ENCODE data around the gene CSMD2.

CSMD2 gene

DNA sequence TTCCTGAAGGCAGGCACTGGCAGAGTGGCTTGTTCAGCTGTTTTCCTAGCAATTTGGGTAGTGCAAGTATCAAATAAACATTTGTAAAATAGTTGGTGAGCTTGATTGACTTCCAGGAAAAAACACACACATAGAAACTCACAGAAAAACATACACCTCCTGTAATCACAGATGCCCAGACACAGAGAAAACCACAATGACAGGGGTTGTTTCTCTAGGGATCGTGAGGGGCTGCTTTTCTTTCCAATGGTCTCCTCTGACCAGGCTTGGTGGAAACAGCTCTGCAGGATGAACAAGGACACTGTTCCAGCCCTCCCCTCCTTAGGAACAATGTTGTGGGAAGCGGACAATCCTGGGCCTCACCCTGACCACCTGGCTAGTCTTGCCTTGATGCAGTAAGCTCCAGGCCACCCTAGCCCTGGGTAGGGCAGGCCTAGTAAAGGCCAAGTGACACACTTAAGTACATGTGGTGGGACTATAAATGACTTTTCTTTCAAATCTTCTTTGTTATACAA, 443.7 kb downstream of the CSMD2 start:
- no peaks in the 10 kb centered on the region for H3F3A ChIP-seq (ENCODE audit: insufficient read depth)
- H3K36me3 ChIP-seq (ENCODE audit: low read length): no peaks in the 10 kb centered on the region
- H3K27me3 ChIP-seq (ENCODE audit: low read length): no peaks in the 10 kb centered on the region
- H3K9ac ChIP-seq (ENCODE audit: low read length): no peak overlapping the region
- H3K9me3 ChIP-seq (ENCODE audit: insufficient read depth, low read length): no peaks in the 10 kb centered on the region
- H3K9me2 ChIP-seq (replicated peaks; ENCODE audit: insufficient read depth, low read length): no peaks in the 10 kb centered on the region
- H3K79me2 ChIP-seq (ENCODE audit: insufficient read depth, low read length): no peaks in the 10 kb centered on the region
- TF ChIP-seq EZH2phosphoT487 (conservative IDR thresholded peaks at IDR 0.05; ENCODE audit: low read length): no peak
- no peak overlapping the region for H2AFZ ChIP-seq (ENCODE audit: low read depth, low read length, severe bottlenecking)
- no peak overlapping the region for H3K4me3 ChIP-seq (ENCODE audit: insufficient read depth, low read length, poor library complexity, severe bottlenecking)
- no peak overlapping the region for H3K4me2 ChIP-seq (ENCODE audit: low read depth, low read length, poor library complexity, severe bottlenecking)
- H3K27ac ChIP-seq (ENCODE audit: low read depth, low read length): no peak overlapping the region
- no peaks in the 10 kb centered on the region for H4K20me1 ChIP-seq (ENCODE audit: low read depth, low read length)

GRCh38 chr1:33719771-33720670, 445.0 kb downstream of the CSMD2 start:
- H2AFZ ChIP-seq (ENCODE audit: low read depth, low read length, severe bottlenecking): no peak overlapping the region
- no peaks in the 10 kb centered on the region for H4K20me1 ChIP-seq (ENCODE audit: low read depth, low read length)
- no peaks in the 10 kb centered on the region for H3K36me3 ChIP-seq (ENCODE audit: low read length)
- no peak overlapping the region for H3K4me3 ChIP-seq (ENCODE audit: insufficient read depth, low read length, poor library complexity, severe bottlenecking)
- no peak overlapping the region for H3K9ac ChIP-seq (ENCODE audit: low read length)
- H3F3A ChIP-seq (ENCODE audit: insufficient read depth): no peaks in the 10 kb centered on the region
- TF ChIP-seq CTCF (IDR thresholded peaks at IDR 0.05; ENCODE audit: insufficient read depth, low read length, poor library complexity, severe bottlenecking) (no peak), EZH2phosphoT487 (conservative IDR thresholded peaks at IDR 0.05; ENCODE audit: low read length) (no peak)
- no peaks in the 10 kb centered on the region for H3K9me2 ChIP-seq (replicated peaks; ENCODE audit: insufficient read depth, low read length)
- no peaks in the 10 kb centered on the region for H3K79me2 ChIP-seq (ENCODE audit: insufficient read depth, low read length)
- no peak overlapping the region for H3K27ac ChIP-seq (ENCODE audit: low read depth, low read length)
- no peaks in the 10 kb centered on the region for H3K27me3 ChIP-seq (ENCODE audit: low read length)
- H3K4me2 ChIP-seq (ENCODE audit: low read depth, low read length, poor library complexity, severe bottlenecking): no peak overlapping the region
- H3K9me3 ChIP-seq (ENCODE audit: insufficient read depth, low read length): no peaks in the 10 kb centered on the region

DNA sequence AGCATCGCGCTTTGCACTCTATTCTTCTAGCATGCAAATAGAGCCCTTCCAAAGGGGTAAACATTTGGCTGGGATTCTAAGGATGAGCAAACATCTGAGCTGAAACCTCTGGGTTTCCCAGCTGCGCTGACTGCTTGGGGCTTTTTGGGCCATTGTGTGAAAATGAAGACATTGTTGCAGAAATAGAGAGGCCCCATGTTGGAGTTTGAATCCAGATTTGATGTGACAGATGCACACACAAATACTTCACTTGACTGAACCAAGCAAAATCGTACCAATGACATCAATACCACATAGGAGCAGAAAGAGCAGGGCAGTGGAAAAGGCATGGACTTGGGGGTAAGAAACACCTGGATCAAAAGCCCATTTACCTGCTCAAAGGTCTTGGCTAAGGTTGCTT, 445.7 kb downstream of the CSMD2 start:
- Histone ChIP-seq H3K4me2 (ENCODE audit: low read depth, low read length, poor library complexity, severe bottlenecking) (no peak overlapping the region), H3F3A (ENCODE audit: insufficient read depth) (no peaks in the 10 kb centered on the region), H3K4me3 (ENCODE audit: insufficient read depth, low read length, poor library complexity, severe bottlenecking) (no peak overlapping the region), H2AFZ (ENCODE audit: low read depth, low read length, severe bottlenecking) (no peak overlapping the region), H3K36me3 (ENCODE audit: low read length) (no peaks in the 10 kb centered on the region), H4K20me1 (ENCODE audit: low read depth, low read length) (no peaks in the 10 kb centered on the region), H3K9me3 (ENCODE audit: insufficient read depth, low read length) (no peaks in the 10 kb centered on the region), H3K27me3 (ENCODE audit: low read length) (no peaks in the 10 kb centered on the region), H3K9ac (ENCODE audit: low read length) (no peak overlapping the region), H3K27ac (ENCODE audit: low read depth, low read length) (no peak overlapping the region), H3K79me2 (ENCODE audit: insufficient read depth, low read length) (no peaks in the 10 kb centered on the region), H3K9me2 (replicated peaks; ENCODE audit: insufficient read depth, low read length) (no peaks in the 10 kb centered on the region)
- no peak for TF ChIP-seq CTCF (IDR thresholded peaks at IDR 0.05; ENCODE audit: insufficient read depth, low read length, poor library complexity, severe bottlenecking)

DNA sequence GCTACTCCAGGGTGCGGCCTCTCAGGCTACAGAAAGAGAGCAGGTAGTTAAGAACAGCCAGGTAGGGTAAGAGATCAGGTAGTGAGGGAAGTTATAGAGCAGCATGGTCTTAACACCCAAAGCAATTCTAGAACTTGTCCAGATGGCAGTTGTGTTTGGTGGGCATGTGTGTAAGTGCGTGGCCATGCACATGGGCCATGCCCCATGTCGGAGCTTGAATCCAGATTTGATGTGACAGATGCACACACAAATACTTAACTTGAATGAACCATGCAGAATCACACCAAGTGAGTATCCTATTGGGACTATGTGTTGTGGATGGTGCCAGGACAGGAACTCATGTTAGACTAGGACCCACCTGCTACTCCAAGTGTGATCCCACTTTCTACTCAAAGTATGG, 446.8 kb downstream of the CSMD2 start:
- TF ChIP-seq EZH2phosphoT487 (conservative IDR thresholded peaks at IDR 0.05; ENCODE audit: low read length) (no peak), CTCF (IDR thresholded peaks at IDR 0.05; ENCODE audit: insufficient read depth, low read length, poor library complexity, severe bottlenecking) (no peak)
- H4K20me1 ChIP-seq (ENCODE audit: low read depth, low read length): no peaks in the 10 kb centered on the region
- H3K9ac ChIP-seq (ENCODE audit: low read length): no peak overlapping the region
- no peak overlapping the region for H3K4me2 ChIP-seq (ENCODE audit: low read depth, low read length, poor library complexity, severe bottlenecking)
- no peaks in the 10 kb centered on the region for H3K36me3 ChIP-seq (ENCODE audit: low read length)
- no peaks in the 10 kb centered on the region for H3K27me3 ChIP-seq (ENCODE audit: low read length)
- H3K9me3 ChIP-seq (ENCODE audit: insufficient read depth, low read length): no peaks in the 10 kb centered on the region
- H3K4me3 ChIP-seq (ENCODE audit: insufficient read depth, low read length, poor library complexity, severe bottlenecking): no peak overlapping the region
- no peak overlapping the region for H3K27ac ChIP-seq (ENCODE audit: low read depth, low read length)
- H2AFZ ChIP-seq (ENCODE audit: low read depth, low read length, severe bottlenecking): no peak overlapping the region
- H3K9me2 ChIP-seq (replicated peaks; ENCODE audit: insufficient read depth, low read length): no peaks in the 10 kb centered on the region
- H3K79me2 ChIP-seq (ENCODE audit: insufficient read depth, low read length): no peaks in the 10 kb centered on the region
- H3F3A ChIP-seq (ENCODE audit: insufficient read depth): no peaks in the 10 kb centered on the region
